HL-60 (cell line): Measurements from ENCODE around the gene MARCHF9.

Source experiments
- POLR2AphosphoS5 ChIP-seq: IDR thresholded peaks from 2 replicates; pipeline ENCODE4 v1.6.1; 2012; ENCODE audit warnings: low read depth
- REST ChIP-seq: IDR thresholded peaks from 2 replicates; pipeline ENCODE4 v1.6.1; 2012; ENCODE audit warnings: low read depth; ENCODE audit not compliant: insufficient replicate concordance
- SPI1 ChIP-seq: IDR thresholded peaks from 2 replicates; pipeline ENCODE4 v1.6.1; 2012; ENCODE audit warnings: low read depth, mild to moderate bottlenecking, borderline replicate concordance

- no peak for TF ChIP-seq REST
- TF ChIP-seq POLR2AphosphoS5: no peak
- TF ChIP-seq SPI1: no peak
Measured at GRCh38 chr12:57723630-57723962, 31.3 kb upstream of the MARCHF9 start.
